ENCODE data around the gene ATP13A3.

The ATP13A3 gene

GRCh38 chr3:194395778-194396538, 90.8 kb downstream of the ATP13A3 start:
- peaks cover 93% of the 10 kb centered on the region for H3K27me3 ChIP-seq
- no peaks in the 10 kb centered on the region for H3K9me3 ChIP-seq
- no peaks in the 10 kb centered on the region for H3K36me3 ChIP-seq
- peaks cover 20% of the 10 kb centered on the region in 2 experiments for H3K4me1 ChIP-seq (ENCODE audit: control insufficient read depth in 1 of 2, insufficient read depth in 1 of 2, low read depth in 1 of 2, low read length in 1 of 2)
- no peak for TF ChIP-seq CTCF (IDR thresholded peaks at IDR 0.05)
- no peak overlapping the region for H3K4me3 ChIP-seq (ENCODE audit: low read depth in 1 of 2, low read length in 1 of 2)
- no peak overlapping the region for H3K27ac ChIP-seq

- H3K4me3 ChIP-seq (ENCODE audit: low read depth in 1 of 2, low read length in 1 of 2): no peak overlapping the region
- no peaks in the 10 kb centered on the region for H3K36me3 ChIP-seq
- H3K4me1 ChIP-seq (ENCODE audit: control insufficient read depth in 1 of 2, insufficient read depth in 1 of 2, low read depth in 1 of 2, low read length in 1 of 2): peaks cover 20% of the 10 kb centered on the region in 2 experiments
- no peak for TF ChIP-seq CTCF (IDR thresholded peaks at IDR 0.05)
- no peak overlapping the region for H3K27ac ChIP-seq
- H3K9me3 ChIP-seq: no peaks in the 10 kb centered on the region
- H3K27me3 ChIP-seq: peaks cover 98% of the 10 kb centered on the region
Observed at GRCh38 chr3:194395212-194395611, 91.6 kb downstream of the ATP13A3 start.

- Histone ChIP-seq H3K4me3 (ENCODE audit: low read depth in 1 of 2, low read length in 1 of 2) (no peak overlapping the region), H3K36me3 (no peaks in the 10 kb centered on the region), H3K27ac (no peak overlapping the region), H3K9me3 (no peaks in the 10 kb centered on the region), H3K27me3 (peaks cover 85% of the 10 kb centered on the region), H3K4me1 (ENCODE audit: control insufficient read depth in 1 of 2, insufficient read depth in 1 of 2, low read depth in 1 of 2, low read length in 1 of 2) (peaks cover 13 to 14% of the 10 kb centered on the region in 2 experiments)
- TF ChIP-seq CTCF (IDR thresholded peaks at IDR 0.05): no peak
Observed at GRCh38 chr3:194392576-194392975, 94.2 kb downstream of the ATP13A3 start.

GRCh38 chr3:194390835-194391234, 96.0 kb downstream of the ATP13A3 start:
- no peak overlapping the region for H3K4me3 ChIP-seq (ENCODE audit: low read depth in 1 of 2, low read length in 1 of 2)
- H3K27me3 ChIP-seq: peaks cover 79% of the 10 kb centered on the region
- no peaks in the 10 kb centered on the region for H3K4me1 ChIP-seq (ENCODE audit: control insufficient read depth in 1 of 2, insufficient read depth in 1 of 2, low read depth in 1 of 2, low read length in 1 of 2)
- no peaks in the 10 kb centered on the region for H3K36me3 ChIP-seq
- H3K9me3 ChIP-seq: no peaks in the 10 kb centered on the region
- no peak for TF ChIP-seq CTCF (IDR thresholded peaks at IDR 0.05)
- no peak overlapping the region for H3K27ac ChIP-seq

GRCh38 chr3:194389269-194389668, 97.5 kb downstream of the ATP13A3 start:
- H3K27ac ChIP-seq: no peak overlapping the region
- peaks cover 74% of the 10 kb centered on the region for H3K27me3 ChIP-seq
- no peak overlapping the region for H3K4me3 ChIP-seq (ENCODE audit: low read depth in 1 of 2, low read length in 1 of 2)
- TF ChIP-seq CTCF (IDR thresholded peaks at IDR 0.05): no peak
- no peaks in the 10 kb centered on the region for H3K9me3 ChIP-seq
- H3K36me3 ChIP-seq: no peaks in the 10 kb centered on the region
- no peaks in the 10 kb centered on the region for H3K4me1 ChIP-seq (ENCODE audit: control insufficient read depth in 1 of 2, insufficient read depth in 1 of 2, low read depth in 1 of 2, low read length in 1 of 2)
